ENCODE results near the gene MOB3B.

MOB3B gene

DNA sequence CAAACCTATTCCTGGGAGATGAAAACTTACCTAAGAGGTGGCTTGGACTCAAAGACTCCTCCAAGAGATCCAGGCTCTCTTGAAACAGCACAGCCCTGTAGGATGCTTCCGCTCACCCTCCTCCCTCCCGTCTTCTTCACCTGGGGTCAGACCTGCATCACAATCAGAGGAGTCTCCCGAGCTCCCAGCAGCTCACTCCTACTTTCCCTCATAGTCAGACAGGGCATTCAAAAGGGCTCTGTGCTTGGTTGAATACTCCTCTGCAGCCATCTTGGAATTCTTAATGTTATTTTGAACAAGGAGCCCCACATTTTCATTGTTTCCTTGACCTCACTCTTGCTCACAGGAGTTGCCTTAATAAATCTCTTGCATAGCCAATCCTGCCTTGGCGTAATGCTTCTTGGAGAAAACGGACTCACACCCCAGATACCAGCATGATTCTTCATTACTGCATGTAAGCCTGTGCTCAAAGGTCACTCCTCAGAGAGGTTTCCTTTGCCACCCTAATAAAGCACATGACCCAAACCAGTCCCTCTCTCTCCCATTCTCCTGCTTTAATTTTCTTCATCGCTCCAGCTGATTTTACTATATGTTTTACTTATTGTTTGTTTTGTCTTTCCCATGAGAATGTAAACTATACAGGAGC, 52.6 kb downstream of the MOB3B start:
- Histone ChIP-seq H3K4me3 (ENCODE audit: low read depth in 1 of 2, low read length in 1 of 2) (no peak overlapping the region), H3K27me3 (no peaks in the 10 kb centered on the region), H3K9me3 (no peaks in the 10 kb centered on the region), H3K27ac (no peak overlapping the region), H3K36me3 (no peaks in the 10 kb centered on the region), H3K4me1 (ENCODE audit: control insufficient read depth in 1 of 2, insufficient read depth in 1 of 2, low read depth in 1 of 2, low read length in 1 of 2) (no peaks in the 10 kb centered on the region)
- TF ChIP-seq, protein P1, sequence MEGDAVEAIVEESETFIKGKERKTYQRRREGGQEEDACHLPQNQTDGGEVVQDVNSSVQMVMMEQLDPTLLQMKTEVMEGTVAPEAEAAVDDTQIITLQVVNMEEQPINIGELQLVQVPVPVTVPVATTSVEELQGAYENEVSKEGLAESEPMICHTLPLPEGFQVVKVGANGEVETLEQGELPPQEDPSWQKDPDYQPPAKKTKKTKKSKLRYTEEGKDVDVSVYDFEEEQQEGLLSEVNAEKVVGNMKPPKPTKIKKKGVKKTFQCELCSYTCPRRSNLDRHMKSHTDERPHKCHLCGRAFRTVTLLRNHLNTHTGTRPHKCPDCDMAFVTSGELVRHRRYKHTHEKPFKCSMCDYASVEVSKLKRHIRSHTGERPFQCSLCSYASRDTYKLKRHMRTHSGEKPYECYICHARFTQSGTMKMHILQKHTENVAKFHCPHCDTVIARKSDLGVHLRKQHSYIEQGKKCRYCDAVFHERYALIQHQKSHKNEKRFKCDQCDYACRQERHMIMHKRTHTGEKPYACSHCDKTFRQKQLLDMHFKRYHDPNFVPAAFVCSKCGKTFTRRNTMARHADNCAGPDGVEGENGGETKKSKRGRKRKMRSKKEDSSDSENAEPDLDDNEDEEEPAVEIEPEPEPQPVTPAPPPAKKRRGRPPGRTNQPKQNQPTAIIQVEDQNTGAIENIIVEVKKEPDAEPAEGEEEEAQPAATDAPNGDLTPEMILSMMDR (IDR thresholded peaks at IDR 0.05), result no peak

- TF ChIP-seq, protein P1 (IDR thresholded peaks at IDR 0.05), result no peak
These were observed 54.5 kb downstream of the MOB3B start for GRCh38 chr9:27475057-27475595.

GRCh38 chr9:27474305-27474704, 55.3 kb downstream of the MOB3B start:
- Histone ChIP-seq H3K27me3 (no peaks in the 10 kb centered on the region), H3K4me3 (ENCODE audit: low read depth in 1 of 2, low read length in 1 of 2) (no peak overlapping the region), H3K36me3 (no peaks in the 10 kb centered on the region), H3K9me3 (no peaks in the 10 kb centered on the region), H3K27ac (no peak overlapping the region), H3K4me1 (ENCODE audit: control insufficient read depth in 1 of 2, insufficient read depth in 1 of 2, low read depth in 1 of 2, low read length in 1 of 2) (no peaks in the 10 kb centered on the region)
- TF ChIP-seq, protein P1 (IDR thresholded peaks at IDR 0.05), result no peak

More at GRCh38 chr9:27475057-27475595, 54.5 kb downstream of the MOB3B start:
- Histone ChIP-seq H3K27me3 (no peaks in the 10 kb centered on the region), H3K36me3 (no peaks in the 10 kb centered on the region), H3K4me3 (ENCODE audit: low read depth in 1 of 2, low read length in 1 of 2) (no peak overlapping the region), H3K27ac (no peak overlapping the region), H3K4me1 (ENCODE audit: control insufficient read depth in 1 of 2, insufficient read depth in 1 of 2, low read depth in 1 of 2, low read length in 1 of 2) (no peaks in the 10 kb centered on the region), H3K9me3 (no peaks in the 10 kb centered on the region)

DNA sequence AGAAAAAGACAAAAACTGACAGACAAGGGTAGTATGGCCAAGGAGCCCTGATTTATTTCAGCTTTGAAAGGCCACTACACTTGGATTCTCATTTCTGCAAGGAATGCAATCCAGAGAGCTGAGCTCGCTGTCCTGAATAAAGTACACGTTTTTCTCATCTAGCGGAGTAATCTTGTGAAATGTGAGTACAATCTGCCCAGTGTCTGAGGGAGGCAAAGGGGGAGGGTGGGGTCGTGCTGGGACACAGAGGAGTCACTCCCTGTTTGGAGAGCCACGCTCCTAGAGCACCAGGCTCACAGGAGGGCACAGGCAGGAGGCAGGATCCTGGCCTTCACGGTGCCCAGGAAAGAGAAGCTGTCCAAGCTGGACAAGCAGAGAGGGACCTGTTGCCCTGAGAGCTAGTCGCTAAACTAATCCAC, 56.5 kb downstream of the MOB3B start:
- no peaks in the 10 kb centered on the region for H3K9me3 ChIP-seq
- TF ChIP-seq, protein P1 (IDR thresholded peaks at IDR 0.05), result no peak
- H3K4me3 ChIP-seq (ENCODE audit: low read depth in 1 of 2, low read length in 1 of 2), result no peak overlapping the region
- H3K4me1 ChIP-seq (ENCODE audit: control insufficient read depth in 1 of 2, insufficient read depth in 1 of 2, low read depth in 1 of 2, low read length in 1 of 2), result no peaks in the 10 kb centered on the region
- H3K27ac ChIP-seq, result no peak overlapping the region
- H3K36me3 ChIP-seq, result no peaks in the 10 kb centered on the region
- H3K27me3 ChIP-seq, result no peaks in the 10 kb centered on the region

DNA sequence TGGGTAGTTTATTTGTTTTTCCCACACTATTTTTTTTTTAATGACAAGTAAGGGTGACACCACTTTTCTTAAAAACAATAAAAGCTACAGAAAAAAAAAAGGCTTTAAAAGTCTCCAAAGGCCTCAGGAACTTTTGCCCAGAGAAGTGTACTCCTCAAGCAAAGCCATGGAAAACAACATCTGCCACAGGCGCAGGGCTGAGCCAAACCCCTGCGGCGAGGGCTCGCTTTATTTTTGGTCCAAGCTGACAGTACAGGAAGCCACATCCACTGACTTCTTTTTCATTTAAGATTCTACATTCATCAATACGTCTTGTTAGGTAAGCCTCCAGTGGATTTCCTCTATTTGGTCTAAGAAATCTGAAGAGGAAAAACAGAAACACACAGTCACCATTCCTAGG, 57.4 kb downstream of the MOB3B start:
- Histone ChIP-seq H3K9me3 (no peaks in the 10 kb centered on the region), H3K4me1 (ENCODE audit: control insufficient read depth in 1 of 2, insufficient read depth in 1 of 2, low read depth in 1 of 2, low read length in 1 of 2) (no peaks in the 10 kb centered on the region), H3K36me3 (no peaks in the 10 kb centered on the region), H3K4me3 (ENCODE audit: low read depth in 1 of 2, low read length in 1 of 2) (no peak overlapping the region), H3K27me3 (no peaks in the 10 kb centered on the region), H3K27ac (no peak overlapping the region)
- TF ChIP-seq, protein P1 (IDR thresholded peaks at IDR 0.05), result no peak
